IMR-90 (cell line): ENCODE results near the gene SIRT2.

Source experiments
- CEBPB ChIP-seq: IDR thresholded peaks from 2 replicates; pipeline ENCODE4 v1.6.1; 2012; ENCODE audit warnings: low read depth, low read length, improper control_type of control experiment
- NFE2L2 ChIP-seq: fragments of 150-350 bp; IDR thresholded peaks from 2 replicates; pipeline ENCODE4 v1.6.1; 2016; ENCODE audit warnings: low read depth, mild to moderate bottlenecking, low read length
- POLR2A ChIP-seq: IDR thresholded peaks from 2 replicates; pipeline ENCODE4 v1.6.1; 2012; ENCODE audit warnings: mild to moderate bottlenecking, low read depth, low read length
- RAD21 ChIP-seq: IDR thresholded peaks from 2 replicates; pipeline ENCODE4 v1.6.1; 2012; ENCODE audit warnings: low read length, improper control_type of control experiment
- USF2 ChIP-seq: fragments of 150-350 bp; IDR thresholded peaks from 2 replicates; pipeline ENCODE4 v1.6.1; 2017; ENCODE audit warnings: mild to moderate bottlenecking, antibody characterized with exemption, low read length, low read depth
- TF ChIP-seq, protein P1 (sequence below): conservative IDR thresholded peaks from 2 replicates; pipeline ENCODE4 v1.5.1; 2012; ENCODE audit warnings: mild to moderate bottlenecking, low read depth, low read length, improper control_type of control experiment

DNA sequence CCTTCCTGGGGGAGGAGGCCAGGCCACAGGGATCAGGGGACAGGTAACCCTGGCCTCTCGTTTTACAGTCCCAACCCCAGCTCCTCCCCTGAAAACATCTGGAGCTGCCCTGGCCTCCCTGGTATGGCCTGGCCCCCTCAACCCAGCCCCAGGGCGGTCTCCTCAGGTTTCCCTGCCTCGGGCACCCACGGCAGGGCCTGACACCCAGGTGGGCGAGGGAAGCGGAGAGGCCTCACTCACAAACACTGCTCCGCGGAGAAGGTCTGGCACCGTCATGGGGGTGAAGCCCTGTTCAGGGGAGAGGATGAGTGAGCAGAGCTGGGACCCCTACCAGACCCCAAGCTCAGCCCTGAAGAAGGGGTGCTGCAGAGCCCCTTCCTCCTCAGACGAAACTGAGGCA, 19.1 kb upstream of the SIRT2 start:
- TF ChIP-seq, protein P1, sequence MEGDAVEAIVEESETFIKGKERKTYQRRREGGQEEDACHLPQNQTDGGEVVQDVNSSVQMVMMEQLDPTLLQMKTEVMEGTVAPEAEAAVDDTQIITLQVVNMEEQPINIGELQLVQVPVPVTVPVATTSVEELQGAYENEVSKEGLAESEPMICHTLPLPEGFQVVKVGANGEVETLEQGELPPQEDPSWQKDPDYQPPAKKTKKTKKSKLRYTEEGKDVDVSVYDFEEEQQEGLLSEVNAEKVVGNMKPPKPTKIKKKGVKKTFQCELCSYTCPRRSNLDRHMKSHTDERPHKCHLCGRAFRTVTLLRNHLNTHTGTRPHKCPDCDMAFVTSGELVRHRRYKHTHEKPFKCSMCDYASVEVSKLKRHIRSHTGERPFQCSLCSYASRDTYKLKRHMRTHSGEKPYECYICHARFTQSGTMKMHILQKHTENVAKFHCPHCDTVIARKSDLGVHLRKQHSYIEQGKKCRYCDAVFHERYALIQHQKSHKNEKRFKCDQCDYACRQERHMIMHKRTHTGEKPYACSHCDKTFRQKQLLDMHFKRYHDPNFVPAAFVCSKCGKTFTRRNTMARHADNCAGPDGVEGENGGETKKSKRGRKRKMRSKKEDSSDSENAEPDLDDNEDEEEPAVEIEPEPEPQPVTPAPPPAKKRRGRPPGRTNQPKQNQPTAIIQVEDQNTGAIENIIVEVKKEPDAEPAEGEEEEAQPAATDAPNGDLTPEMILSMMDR, result no peak
- no peak for TF ChIP-seq USF2
- no peak for TF ChIP-seq RAD21
- no peak for TF ChIP-seq CEBPB
- no peak for TF ChIP-seq POLR2A
- no peak for TF ChIP-seq NFE2L2
